ENCODE results near the gene PDGFA.

GRCh38 chr7:468681-469562 is 50.7 kb downstream of the PDGFA start:
- TF ChIP-seq CTCF (conservative IDR thresholded peaks at IDR 0.05; ENCODE audit: low read length) (no peak), EZH2phosphoT487 (IDR thresholded peaks at IDR 0.05; ENCODE audit: borderline replicate concordance, low read depth, low read length) (no peak)
